D721Med (cell line): ENCODE data around the gene IRX4.
"Not testable (repeated sequence)": the region's sequence is repeated elsewhere in the genome, so short reads cannot be mapped to it uniquely, and the experiment has no call there.

ENCODE experiments used
- DNase-seq: peaks from one replicate; pipeline ENCODE4 v3.0.0; 2011; ENCODE audit warnings: low spot score; ENCODE audit not compliant: insufficient read length
- FAIRE-seq: peaks from 2 replicates; lab custom pipeline; 2011; peaks lifted over from hg19 to GRCh38; lab: Jason Lieb, UNC
- CTCF ChIP-seq: IDR thresholded peaks from 2 replicates; pipeline ENCODE4 v1.5.1; 2012; ENCODE audit warnings: mild to moderate bottlenecking, control low read depth; ENCODE audit not compliant: insufficient read depth; ENCODE audit errors: missing control alignments

IRX4 gene

DNA sequence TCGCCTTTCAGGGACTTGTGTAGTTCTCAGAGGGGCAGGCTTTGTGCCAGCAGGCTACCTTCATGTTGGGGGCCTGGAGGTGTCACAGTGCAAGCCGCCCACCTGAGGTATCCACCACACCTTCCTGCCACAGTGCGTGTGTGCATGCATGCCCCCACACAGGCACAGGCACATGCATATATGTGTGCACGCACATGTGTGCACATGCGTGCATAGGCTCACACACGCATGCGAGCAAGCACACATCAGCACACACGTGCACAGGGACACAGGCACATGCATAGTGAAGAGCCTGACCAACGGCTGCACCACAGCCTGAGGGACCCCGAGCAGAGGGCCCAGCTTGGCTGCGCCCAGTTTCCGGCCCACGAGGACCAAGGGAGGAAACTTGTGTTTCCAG, 36.1 kb downstream of the IRX4 start:
- FAIRE-seq (no peak), DNase-seq (no peak)

GRCh38 chr5:1845696-1846095, 37.0 kb downstream of the IRX4 start:
- DNase-seq (no peak), FAIRE-seq (no peak)
- TF ChIP-seq CTCF: no peak

More for the DNA sequence above, 36.1 kb downstream of the IRX4 start:
- no peak for TF ChIP-seq CTCF

- DNase-seq (no peak), FAIRE-seq (no peak)
- TF ChIP-seq CTCF: no peak
Observed at GRCh38 chr5:1844708-1845436, 37.9 kb downstream of the IRX4 start.

DNA sequence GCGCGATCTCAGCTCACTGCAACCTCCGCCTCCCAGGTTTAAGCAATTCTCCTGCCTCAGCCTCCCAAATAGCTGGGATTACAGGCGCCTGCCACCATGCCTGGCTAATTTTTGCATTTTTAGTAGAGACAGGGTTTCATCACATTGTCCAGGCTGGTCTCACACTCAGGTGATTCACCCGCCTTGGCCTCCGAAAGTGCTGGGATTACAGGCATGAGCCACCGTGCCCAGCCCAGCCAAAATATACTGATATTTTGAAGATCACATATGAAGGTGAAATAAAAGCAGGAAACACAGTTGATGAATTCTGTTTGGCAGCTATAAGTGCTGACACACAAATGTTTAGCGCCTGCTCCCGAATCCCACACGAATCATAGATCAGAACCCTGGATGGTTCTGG, 39.0 kb downstream of the IRX4 start:
- FAIRE-seq, DNase-seq: not testable (repeated sequence)

DNA sequence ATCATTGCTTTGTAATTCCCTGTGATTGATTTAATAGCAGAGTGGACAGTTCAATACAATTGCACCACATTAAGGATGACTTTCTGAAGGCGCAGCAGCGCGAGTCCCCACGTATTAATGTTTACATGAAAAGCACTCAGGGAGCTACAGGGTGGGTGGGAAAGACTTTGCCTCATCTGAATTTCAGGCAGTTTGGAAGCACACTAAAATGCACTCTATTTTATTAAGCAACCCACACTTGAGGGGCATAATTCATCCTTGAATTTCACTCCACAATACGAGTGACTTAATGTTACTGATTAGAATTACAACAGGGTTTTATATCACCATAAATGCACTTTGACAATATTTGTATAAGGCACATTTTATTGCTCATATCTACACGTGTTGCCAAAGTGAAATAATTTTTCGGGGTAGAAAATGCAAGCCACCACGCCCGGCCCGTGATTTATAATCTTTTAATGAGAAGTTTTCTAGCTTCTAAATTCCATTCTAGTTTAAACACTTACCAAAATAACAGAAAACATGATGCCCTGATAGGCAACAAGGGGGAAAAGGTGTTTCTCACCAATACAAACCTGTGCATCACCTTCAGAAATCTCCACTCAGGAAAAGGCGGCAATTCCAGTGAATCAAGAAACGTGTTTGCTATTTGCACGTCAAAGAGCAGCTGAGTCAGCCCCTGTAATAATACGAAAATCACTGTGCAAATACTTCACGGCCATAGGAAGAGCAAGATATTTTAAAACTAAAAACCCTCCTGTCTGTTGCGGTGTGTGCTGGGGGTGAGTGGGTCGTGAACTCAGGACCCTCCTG, 40.5 kb downstream of the IRX4 start:
- FAIRE-seq: no peak
- TF ChIP-seq CTCF: no peak
- DNase-seq: no peak

DNA sequence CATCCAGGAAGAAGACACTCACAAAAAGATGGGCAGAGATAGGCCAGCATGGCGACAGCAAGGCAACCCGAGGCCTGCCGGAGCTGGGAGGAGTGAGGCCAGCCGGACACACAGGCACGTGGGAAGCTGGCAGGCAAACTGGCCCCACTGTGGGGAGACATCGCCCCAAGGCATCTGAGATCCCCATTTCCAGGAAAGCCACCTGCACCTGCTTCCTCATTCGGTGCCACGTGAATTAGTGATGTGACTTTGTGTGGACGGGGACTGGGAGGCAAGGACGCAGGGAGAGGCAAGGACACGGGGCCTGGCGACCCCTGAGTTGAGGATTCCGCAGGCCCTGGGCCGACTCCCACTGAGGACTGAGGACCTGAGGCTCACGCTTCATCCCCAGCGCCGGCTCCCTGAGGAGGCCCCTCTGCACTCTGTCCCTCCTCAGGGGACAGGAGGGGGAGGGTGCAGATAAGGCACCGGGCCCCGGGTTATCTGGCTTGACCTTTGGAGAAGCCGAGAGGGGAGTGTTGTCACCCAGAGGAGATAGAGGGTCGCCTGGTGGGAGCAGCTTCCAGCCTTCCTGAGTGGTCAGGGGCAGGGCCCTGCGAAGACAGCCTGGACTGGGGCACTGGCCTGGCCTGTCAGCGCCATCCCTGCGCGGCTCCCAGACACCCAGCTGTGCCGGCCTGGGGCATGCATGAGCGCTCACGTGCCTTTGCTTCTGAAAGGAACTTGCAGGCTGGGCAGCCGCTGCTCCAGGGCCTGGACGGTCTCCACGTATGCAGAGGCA, 41.8 kb downstream of the IRX4 start:
- FAIRE-seq: no peak
- TF ChIP-seq CTCF: no peak
- no peak for DNase-seq

GRCh38 chr5:1840071-1840547, 42.6 kb downstream of the IRX4 start:
- DNase-seq (no peak), FAIRE-seq (no peak)
- no peak for TF ChIP-seq CTCF
